NCI-H128 (cell line): ENCODE measurements around the gene SH2D2A.

Experiments
- DNase-seq: peaks from one replicate; lab custom pipeline; 2025; ENCODE audit not compliant: unreplicated experiment; lab: John Stamatoyannopoulos, UW

Gene SH2D2A

DNA sequence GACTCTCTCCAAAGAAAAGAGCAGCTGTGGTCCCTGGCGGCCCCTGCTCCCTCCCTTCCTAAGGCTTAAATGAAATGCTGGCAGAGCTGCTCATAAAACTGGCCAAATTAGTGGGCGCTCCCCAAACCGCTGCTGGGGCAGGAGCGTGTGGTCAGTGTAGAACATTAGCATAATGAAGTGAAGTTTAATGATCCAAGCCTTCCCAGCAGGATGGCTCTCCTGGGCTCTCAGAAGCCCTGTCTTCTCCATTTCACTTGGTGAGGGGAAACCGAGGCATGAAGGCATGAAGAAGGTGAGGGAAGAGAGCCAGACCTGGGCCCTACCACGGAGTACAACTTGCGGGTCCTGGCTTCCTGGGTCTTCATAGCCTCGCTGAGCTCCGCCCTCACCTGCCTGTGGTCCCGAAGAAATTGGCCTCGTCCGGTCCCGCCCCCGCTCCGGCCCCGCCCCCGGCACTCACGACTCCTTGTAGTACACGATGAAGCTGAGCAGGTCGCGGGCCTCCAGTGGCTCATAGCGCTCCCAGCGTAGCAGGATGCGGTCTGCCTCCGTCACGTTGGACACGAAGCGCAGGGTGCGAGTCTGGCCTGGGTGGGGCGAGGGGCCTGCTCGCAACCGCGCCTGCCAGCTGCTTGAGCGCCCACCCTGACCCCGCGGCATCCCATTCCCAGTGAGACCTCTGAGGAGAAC is 32.0 kb upstream of the SH2D2A start:
- DNase-seq = no peak

DNA sequence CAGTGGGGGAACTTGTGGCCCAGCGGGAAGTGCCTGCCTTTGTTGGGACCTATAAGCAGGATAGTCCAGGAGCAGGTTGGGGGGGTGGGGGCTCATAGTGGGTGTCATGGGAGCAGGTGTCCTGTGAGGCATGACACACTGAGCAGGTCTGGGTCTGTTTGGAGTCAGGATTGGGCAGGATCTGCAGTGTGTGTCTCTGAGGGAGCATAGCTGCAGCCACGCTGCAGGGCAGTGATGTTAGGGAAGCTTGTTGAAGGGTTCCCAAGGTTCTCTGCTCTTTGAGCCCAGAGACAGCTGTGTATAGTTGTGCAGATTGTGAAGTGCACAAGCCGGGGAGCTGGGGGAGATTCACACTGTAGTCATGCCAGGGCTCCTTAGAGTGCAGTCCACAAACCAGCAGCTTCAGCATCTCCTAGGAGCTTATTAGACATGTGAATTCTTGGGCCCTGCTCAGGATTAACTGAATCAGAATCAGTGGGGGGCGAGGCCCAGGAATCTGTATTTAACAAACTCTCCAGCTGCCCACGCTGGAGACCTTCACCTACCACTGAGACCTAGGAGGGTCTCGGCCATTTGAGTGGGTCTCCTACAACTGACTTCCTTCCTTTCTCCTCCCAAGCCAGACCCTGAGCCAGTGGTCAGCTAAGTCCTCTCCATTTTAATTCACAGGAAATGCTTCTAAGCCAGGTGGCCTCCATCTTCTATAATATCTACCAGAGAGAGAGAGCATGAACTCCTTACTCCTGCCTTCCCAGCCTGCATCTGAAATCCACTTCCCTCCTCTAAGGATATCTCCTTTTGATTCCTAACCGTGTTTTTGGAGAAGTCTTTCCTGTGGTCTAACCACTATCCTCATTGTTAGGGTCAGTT is 31.2 kb upstream of the SH2D2A start:
- no peak for DNase-seq

DNA sequence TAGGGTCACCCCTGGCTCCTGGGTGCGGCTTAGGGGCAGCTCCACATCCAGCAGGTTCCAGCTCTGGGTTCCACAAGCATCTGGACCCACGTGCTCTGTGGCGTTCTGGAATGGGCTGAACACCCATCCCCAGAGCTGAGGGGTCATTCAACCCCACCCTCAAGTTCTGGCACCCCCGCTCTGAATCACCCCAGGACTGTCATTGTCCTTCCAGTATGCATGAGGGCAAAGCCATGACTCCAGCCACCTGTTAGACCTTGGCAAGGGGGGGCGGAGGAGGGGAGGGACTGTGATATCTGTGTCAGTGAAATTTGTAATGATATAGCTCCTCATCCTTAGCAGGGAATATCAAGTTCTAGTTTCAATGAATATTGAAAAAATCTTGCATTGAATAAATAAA is 30.0 kb upstream of the SH2D2A start:
- no peak for DNase-seq

DNA sequence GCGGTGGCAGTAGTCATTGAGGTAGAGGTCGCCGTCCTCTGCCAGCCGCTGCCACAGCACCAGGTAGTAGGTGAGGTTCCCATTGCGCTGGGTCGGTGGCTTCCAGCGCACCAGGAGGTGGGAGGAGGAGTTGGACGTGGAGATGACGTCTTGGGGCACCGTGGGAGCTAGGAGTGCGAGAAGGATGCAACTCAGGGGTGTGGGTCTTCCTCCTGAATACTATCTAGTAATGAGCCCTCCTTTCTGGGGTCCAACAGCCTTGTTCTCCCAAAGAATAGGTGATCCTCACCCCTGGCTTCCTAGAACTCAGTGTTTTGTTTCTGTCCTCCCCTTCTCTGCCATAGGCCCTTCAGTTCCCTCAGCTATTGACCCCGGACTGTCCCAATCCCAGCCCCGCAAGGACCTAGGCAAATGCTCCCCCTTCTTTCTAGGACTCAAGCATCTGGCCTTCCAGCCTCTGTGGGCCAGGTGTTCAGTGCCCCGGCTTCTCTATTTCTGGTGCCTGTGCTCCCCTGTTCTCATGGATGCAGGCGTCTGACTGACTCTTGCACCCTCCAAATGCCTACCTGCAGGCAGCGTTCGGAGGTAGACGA is 29.4 kb upstream of the SH2D2A start:
- DNase-seq = no peak

DNA sequence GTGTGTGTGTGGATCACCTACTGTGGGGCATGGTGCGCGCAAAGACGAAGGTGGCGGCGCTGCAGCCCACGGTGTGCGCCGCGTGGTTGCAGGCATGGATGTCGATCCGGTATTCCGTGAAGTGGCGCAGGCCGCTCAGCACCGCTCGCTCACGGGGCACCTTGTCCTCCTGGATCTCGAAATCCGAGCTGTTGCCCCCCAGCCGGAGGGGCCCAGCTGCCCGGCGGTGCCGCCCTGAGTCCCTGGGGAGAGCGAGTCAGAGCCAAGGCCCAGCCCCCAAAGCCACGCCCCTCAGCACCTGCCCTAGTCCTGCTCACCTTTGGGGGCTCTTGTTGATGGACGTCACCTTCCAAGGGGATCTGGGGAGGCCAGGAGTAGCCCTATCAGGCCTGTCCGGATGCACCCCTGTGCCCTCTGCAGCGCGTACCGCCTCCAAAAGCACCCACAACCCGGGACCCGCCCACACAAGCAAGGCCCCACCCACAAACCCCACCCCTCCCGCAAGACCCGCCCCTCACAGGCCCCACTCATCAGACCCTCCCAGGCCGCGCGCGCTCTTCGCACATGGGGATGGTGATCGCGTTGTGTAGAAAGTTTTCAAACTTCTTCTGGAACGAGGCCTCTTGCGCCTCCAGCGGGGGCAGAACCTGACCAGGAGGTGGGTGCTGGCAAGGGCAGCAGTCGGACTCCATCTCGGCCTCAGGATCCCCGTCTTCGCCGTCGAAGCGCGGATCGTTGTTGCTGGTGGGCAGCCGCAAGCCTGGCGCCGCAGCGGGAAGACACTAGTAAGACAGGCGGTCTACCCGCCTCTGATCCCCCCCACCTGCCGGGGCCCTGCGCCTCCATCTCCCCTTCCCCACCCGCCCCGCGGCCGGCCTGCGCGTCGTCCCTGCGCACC is 28.7 kb upstream of the SH2D2A start:
- DNase-seq = no peak

DNA sequence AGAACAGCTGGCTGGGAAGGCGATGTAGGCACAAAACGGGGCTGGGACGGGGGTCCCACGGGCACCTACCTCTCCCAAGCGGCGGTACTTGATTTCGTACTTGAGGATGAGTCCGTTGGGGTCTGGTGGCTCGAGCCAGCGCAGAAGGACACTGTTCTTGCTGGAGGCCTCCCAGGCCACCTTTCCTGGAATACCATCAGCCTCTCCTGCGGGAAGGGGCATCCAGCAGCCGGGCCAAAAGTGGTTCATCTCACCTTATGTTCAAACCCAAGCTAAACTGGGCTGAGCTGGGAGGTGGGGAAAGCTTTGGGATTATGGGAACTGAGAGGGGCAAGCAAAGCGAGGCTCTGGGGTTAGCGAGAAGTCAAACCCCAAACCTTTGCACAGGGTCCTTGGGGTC is 28.0 kb upstream of the SH2D2A start:
- DNase-seq = no peak

DNA sequence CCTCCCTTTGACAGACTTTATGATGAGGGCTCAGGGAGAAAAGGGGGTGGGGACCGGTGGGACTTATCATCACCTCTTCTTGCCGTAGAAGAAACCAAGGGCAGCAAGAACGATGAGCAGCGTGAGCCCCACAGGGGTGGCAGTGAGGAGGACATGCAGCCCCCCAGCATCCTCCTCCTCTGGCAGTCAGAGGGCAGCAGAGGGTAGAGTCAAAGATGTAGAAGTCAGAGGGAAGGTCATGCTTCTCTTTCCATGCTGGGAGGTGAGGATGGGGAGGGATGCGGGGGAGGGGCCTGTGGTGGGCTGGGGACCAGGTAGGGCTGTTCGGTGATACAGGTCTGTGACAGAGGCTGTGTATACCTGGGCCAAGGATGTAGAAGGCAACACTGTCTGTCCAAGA is 27.5 kb upstream of the SH2D2A start:
- DNase-seq = no peak

DNA sequence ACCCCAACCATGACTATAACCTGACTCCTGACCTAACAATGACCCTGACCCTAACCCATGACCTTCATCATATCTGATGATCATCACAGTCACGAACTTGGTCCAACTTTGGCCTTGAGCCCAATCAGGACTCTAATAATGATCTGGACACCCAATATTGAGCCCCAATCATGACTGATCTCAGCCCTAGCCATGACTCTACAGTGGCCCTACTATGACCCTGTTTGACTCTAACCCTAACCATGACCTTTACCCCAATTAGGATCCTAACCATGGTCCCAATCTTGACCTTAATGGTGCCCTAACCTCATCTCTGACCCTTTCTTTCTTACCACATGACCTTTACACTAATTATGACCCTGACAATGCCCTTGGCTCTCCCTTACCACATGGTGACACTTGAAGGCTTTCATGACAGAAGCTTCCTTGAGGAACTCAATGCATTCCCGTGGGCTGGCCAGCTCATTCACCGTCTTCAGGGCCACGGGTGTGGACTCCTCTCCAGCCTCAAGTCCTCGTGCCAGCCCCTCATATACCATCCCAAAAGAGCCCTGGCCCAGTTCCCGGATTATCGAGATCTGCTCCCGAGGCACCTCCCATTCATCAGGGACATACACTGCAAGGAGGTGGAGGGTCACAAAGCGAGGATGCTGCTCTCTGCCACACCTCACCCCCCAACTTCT is 26.1 kb upstream of the SH2D2A start:
- DNase-seq = no peak

DNA sequence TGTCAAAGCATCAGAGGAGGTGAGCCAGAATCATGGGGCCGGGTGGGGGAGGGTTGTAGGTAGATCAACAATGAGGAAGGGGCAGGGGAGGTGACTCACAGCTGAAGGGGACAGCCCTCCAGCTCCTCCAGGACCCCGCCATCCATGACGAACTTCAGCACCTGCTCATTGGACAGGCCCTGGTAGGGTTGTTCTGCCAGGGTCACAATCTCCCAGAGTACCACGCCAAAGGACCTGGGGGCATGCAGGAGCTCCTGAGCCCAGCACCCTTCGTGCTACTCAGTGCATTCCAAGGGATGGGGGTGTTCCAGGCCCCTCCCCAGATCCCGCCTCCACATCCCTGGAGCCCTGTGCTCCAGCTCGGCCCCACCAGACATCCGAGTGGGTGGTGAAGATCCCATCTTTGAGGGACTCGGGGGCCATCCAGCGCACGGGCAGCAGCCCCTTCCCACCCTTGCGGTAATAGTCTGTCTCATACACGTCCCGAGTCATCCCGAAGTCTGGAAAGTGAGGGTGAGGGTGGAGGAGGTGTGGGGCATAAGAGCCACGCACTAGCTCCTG is 24.7 kb upstream of the SH2D2A start:
- DNase-seq = no peak

DNA sequence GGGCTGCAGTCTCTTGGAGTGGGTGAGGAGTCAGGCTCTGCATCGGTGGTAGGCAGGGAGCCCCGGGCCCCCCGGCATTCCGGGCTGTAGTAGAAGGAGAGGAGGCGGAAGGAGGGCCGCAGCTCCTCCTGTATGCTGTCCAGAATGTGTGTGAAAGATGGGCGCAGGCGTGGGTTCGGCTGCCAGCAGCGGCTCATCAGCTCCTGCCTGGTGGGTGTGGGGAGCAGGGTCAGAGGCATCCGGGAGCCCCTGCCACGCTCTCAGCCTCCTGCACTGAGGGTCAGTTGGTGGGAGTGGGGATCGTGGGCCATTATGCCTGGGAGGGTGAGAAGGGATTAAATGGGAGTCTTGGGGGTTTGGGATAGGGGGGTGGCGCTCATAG is 24.2 kb upstream of the SH2D2A start:
- DNase-seq = no peak

DNA sequence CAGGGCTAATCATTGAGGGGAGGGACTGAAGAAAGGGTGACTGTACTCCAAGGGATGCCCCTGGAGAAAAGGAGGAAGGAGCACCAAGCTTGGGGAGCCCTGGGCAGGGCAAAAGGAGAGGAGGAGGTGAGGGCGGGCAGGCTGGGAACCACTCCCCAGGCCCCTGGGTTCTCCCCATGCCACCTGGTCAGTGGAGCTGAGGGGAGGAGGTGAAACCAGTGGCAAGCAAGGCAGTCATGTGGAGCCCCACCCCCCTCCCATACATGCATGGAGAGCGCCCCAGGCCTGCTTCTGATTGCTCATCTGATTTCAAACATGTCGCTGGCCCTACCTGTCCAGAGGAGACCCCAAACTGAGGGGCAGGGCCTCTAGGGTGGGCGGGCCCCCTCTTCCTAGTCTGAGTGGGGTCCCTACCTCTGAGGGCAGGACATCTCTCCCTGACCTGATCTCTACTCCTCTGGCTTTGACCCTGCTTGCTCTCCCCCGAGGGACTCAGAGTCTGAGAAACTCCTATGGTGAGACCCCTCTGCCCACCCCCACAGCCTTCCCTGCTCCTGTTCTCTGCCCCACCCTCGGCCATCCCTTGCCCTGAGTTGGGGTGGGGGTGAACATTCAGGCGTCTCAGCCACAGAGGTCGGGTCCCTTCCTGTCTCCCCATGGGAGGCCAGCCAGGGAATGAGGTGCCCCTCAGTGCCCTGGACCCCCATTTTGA is 23.7 kb upstream of the SH2D2A start:
- no peak for DNase-seq

DNA sequence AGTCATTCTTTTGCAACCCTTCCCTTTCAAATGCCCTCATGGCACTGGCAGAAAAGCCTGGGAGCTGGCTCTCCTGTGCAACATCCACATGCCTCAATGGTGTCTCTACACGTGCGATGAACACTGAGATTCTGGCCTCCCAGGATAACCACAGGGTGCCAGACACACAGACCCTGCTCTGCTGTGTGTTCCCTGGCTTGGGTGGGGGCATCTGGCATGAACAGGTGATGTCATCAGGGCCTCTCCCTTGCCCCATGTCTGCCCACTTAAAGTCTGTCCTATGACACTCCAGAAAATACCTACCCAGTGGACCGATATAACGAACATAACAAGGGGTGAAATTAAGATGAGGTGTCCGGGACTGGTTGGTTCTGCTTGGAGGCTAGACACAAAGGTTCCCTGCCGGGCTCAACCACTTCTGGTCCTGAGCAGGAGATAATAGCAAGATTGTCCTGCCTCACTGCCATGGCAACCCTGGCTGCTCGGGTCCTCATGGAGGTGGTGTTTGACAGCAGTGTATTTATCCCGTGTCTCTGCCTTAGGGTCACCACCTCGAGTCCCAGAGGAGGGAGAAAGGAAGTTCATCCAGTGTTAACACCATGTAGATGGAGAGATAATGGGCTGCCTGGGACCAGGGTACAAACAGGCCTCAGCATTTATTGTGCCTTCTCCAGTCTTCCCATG is 22.9 kb upstream of the SH2D2A start:
- DNase-seq = no peak

DNA sequence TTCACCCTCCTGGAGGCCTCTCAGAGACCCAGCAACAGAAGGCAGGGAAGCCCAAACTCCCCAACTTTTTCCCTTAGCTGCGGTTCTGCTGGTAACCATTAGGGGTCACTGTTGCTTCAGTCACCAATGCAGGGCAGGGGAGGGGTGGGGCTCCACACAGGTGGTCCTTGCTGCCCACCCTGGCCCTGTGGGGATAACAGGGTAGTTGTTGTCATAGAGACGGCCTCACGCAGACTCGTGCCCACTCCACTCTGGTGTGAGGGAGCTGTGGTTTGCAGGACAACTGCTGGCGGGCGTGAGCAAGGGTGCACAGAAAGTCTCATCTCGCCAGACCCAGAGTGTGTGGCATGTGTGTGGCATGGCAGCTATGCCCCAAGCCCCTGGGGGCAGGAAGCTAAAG is 22.3 kb upstream of the SH2D2A start:
- DNase-seq = no peak

DNA sequence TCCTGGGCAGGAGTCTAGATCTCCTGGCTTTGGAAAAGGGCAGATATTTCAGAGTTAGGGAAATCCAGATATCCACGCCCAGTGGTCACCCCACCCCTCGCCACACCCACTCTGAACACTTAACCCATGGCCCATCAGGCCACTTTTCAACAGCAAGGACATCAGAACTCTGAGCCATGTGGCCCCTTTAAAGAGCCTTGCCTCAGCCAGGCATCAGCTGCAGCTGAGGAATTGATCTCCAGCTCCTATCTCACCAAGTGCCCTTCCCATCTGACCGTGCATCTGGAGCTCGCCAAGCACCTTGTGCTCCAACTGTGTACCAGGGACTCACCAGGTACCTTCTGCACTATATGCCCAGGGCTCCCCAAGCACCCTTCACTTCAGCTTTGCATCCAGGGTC is 20.2 kb upstream of the SH2D2A start:
- DNase-seq = no peak

DNA sequence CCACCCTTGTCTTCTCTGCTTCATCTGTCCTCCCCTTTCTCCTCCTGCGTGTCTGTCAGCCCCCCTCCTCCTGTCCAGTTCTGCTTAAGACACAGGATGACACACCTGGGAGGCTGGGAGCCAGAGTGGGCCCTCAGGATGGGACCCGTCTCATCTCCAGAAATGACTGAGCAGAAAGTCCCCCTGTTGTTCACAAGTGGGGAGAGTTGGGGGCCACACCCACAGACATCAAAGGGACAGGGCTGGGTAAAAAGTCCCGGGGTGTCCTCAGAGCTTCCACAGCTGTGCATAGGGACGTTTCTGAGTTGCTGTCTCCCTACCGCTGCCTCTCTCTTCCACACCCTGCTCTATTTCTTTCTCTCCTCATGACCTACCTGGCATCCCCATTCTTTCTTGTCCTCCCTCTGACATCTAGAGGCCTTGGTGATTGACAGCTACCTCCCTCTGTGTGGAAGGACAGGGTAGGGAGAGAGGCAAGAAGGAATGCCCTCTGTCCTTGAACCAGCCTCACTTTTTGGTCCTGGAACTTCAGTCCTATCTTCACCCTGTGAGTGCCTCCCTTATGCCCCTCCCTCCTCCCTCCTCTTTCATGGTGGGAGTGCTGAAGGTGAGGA is 19.5 kb upstream of the SH2D2A start:
- no peak for DNase-seq

DNA sequence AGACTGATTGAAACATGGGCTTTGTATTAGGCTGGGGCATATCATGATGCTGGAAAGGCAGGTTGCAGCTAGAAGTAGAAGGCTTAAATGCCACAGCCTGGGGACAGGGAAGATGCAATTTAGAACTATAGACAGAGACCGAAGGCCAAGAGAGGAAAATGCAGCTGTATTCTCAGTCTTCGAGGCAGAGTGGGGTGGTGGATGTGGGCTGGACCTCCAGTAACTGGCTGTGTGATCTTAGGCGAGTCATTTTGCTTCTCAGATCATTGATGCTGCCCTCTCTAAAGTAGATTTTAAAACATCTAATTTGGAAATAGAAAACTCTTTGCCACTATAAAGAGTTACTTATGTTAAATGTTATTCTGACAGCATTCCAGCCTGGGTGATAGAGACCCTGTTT is 17.7 kb upstream of the SH2D2A start:
- no peak for DNase-seq

DNA sequence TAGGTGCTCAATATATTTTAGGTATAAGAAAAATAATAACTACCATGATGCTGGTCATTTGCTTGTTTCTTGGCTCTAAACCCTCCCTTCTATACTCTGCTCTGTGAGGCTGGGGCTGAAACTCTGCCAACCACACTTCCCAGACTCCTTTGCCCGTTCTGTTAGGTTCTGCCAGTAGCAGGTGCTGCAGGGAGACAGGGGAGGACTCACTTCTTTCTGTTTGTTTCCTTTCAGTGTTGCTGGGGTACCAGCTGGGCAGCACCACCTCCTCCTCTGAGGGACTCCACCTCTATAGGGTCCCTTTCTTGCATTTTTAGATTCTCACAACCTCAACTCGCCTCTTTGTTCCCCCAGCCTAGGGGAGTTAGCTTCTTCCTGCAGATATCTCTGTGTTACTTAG is 17.0 kb upstream of the SH2D2A start:
- no peak for DNase-seq

DNA sequence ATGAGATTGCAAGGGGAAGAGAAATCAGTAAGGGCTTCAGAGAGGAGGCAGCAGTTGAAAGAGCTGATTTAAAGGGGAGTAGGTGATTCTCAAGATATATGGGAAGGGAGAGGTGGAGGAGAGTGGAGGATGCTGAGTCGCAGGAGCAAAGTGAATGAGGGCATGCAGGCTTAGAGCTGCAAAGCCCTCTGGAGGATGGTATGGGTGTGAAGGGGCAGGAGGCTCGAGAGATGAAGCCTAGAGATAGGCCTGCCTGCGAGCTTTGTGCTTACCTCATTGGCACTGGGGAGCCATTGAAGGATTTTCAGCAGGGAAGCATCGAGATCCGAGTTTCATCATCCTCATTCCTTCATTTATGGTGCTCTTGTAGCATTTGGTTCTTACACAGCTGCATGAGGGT is 15.8 kb upstream of the SH2D2A start:
- no peak for DNase-seq
